A673 (cell line): ENCODE measurements around the gene FMN2.

Experiments used
- CTCF ChIP-seq: fragments of 300-800, 200-600 bp; sonication (generic); conservative IDR thresholded peaks from 2 replicates; pipeline ENCODE4 v1.5.1; 2017; ENCODE audit warnings: low read depth, mild to moderate bottlenecking, antibody characterized with exemption, low read length, moderate library complexity, mixed read lengths
- EZH2 ChIP-seq: fragments of 200-600 bp; sonication (generic); IDR thresholded peaks from 2 replicates; pipeline ENCODE4 v1.6.1; 2017; ENCODE audit warnings: borderline replicate concordance, low read depth, mild to moderate bottlenecking, mixed read lengths, antibody characterized with exemption, low read length; ENCODE audit not compliant: poor library complexity, severe bottlenecking

- TF ChIP-seq CTCF (no peak), EZH2 (no peak)
Measured at GRCh38 chr1:240423246-240423924, 331.7 kb downstream of the FMN2 start.
